Stimulated activated CD8-positive, alpha-beta memory T cell treated with anti-CD3 and anti-CD28 coated beads, Interleukin-12 subunit alpha, Interleukin-12 subunit beta, amount 100 ng/mL, for 24 hours (primary cell): ENCODE data around the gene ASB13.

Experiments
- DNase-seq: peaks from one replicate; pipeline ENCODE4 v3.0.0-alpha.2; 2020; ENCODE audit errors: extremely low read depth

The ASB13 gene

DNA sequence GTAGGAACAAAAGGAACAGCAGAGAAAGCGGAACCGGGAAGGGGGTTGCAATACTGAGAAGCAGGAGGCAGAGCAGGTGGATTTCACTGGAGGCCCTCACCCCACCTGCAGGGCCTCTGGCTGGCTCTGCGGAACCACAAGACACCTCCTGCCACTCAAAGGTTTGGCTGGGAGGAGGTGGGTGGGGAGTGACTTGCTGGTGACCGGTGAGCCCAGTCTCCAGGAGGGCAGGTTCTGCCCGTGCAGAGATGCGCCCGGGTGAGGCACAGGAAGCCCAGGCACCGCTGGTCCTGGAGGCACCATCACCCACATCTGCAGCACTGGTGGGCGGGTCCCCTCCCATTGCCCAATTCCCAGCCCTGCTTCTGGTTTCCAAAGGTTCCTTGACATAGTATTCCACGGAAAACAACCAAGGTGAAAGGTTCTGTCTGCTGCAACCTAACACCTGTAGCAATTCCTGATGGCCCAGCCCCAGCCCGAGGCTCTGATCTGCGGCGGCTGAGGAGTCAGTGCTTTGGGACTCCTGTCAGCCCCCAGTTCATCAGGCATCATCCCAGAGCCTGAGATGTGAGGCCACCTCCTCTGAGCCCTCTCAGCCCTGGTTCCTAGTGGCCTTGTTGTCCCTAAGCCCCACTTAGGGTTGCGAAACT is 77.3 kb downstream of the ASB13 start:
- no peak for DNase-seq
